Neural cell (in vitro differentiated cells): ENCODE data around the gene RPP30. TPM values are rescaled to one million over a fixed set of nuclear protein-coding genes. Genes with fewer than 3 reads are reported as not detected.

Experiments used
- H2AFZ ChIP-seq: fragments of 200-600, 300-800 bp; sonication (generic), shearing (Covaris generic); 2 replicates; pipeline ENCODE4 v1.6.0; 2014; ENCODE audit warnings: low read depth, mild to moderate bottlenecking, antibody characterized with exemption, low read length, moderate library complexity
- H3F3A ChIP-seq: fragments of 200-600 bp; shearing (Covaris generic); 2 replicates; pipeline ENCODE4 v1.6.1; 2016; ENCODE audit warnings: mild to moderate bottlenecking, moderate library complexity, mixed read lengths, antibody characterized with exemption, low read length; ENCODE audit not compliant: insufficient read depth, poor library complexity, severe bottlenecking
- H3K27ac ChIP-seq: fragments of 200-600, 300-800 bp; sonication (generic), shearing (Covaris generic); 2 replicates; pipeline ENCODE4 v1.5.1; 2014; ENCODE audit warnings: mild to moderate bottlenecking, low read length, moderate library complexity
- H3K27me3 ChIP-seq: fragments of 300-800, 200-600 bp; sonication (generic), shearing (Covaris generic); 2 replicates; pipeline ENCODE4 v1.6.0; 2014; ENCODE audit warnings: mild to moderate bottlenecking, low read depth, low read length, moderate library complexity; ENCODE audit not compliant: insufficient read depth
- H3K36me3 ChIP-seq: fragments of 300-800, 200-600 bp; sonication (generic), shearing (Covaris generic); 2 replicates; pipeline ENCODE4 v1.5.1; 2014; ENCODE audit warnings: mild to moderate bottlenecking, antibody characterized with exemption, low read length, moderate library complexity; ENCODE audit not compliant: insufficient read depth
- H3K4me2 ChIP-seq: fragments of 300-800, 200-600 bp; sonication (generic), shearing (Covaris generic); 2 replicates; pipeline ENCODE4 v1.6.0; 2014; ENCODE audit warnings: mild to moderate bottlenecking, low read length
- H3K4me3 ChIP-seq: fragments of 300-800, 200-600 bp; sonication (generic), shearing (Covaris generic); 2 replicates; pipeline ENCODE4 v1.5.1; 2014; ENCODE audit warnings: mild to moderate bottlenecking, low read length, moderate library complexity
- H3K79me2 ChIP-seq: fragments of 200-600 bp; shearing (Covaris generic); replicated peaks from 2 replicates; pipeline ENCODE4 v1.6.0; 2014; ENCODE audit warnings: mild to moderate bottlenecking, low read length, moderate library complexity; ENCODE audit not compliant: insufficient read depth
- H3K9ac ChIP-seq: fragments of 300-800, 200-600 bp; sonication (generic), shearing (Covaris generic); 2 replicates; pipeline ENCODE4 v1.6.1; 2016; ENCODE audit warnings: mild to moderate bottlenecking, low read length, mixed read lengths
- H3K9me2 ChIP-seq: fragments of 200-600 bp; shearing (Covaris generic); 2 replicates; pipeline ENCODE4 v1.6.1; 2016; ENCODE audit warnings: mild to moderate bottlenecking, low read length, mixed read lengths; ENCODE audit not compliant: insufficient read depth
- H3K9me3 ChIP-seq: fragments of 200-600, 300-800 bp; sonication (generic), shearing (Covaris generic); 2 replicates; pipeline ENCODE4 v1.6.1; 2016; ENCODE audit warnings: mild to moderate bottlenecking, mixed run types, low read length, moderate library complexity, mixed read lengths
- H4K20me1 ChIP-seq: fragments of 200-600 bp; shearing (Covaris generic); 2 replicates; pipeline ENCODE4 v1.6.1; 2016; ENCODE audit warnings: mild to moderate bottlenecking, mixed run types; ENCODE audit not compliant: insufficient read depth
- CTCF ChIP-seq: fragments of 450-650 bp; IDR thresholded peaks from 2 replicates; pipeline ENCODE4 v1.5.1; 2014; ENCODE audit warnings: antibody characterized with exemption, mild to moderate bottlenecking, moderate library complexity; ENCODE audit not compliant: poor library complexity, severe bottlenecking
- EP300 ChIP-seq: fragments of 450-650 bp; conservative IDR thresholded peaks from 2 replicates; pipeline ENCODE4 v1.6.1; 2014; ENCODE audit warnings: antibody characterized with exemption, mild to moderate bottlenecking, moderate library complexity; ENCODE audit not compliant: poor library complexity, severe bottlenecking
- EZH2 ChIP-seq: fragments of 200-600, 300-800 bp; shearing (Covaris generic), sonication (generic); IDR thresholded peaks from 2 replicates; pipeline ENCODE4 v1.6.1; 2014; ENCODE audit warnings: antibody characterized with exemption, low read length, borderline replicate concordance, mild to moderate bottlenecking; ENCODE audit not compliant: insufficient read depth, poor library complexity, severe bottlenecking
- MXI1 ChIP-seq: fragments of 450-650 bp; conservative IDR thresholded peaks from 2 replicates; pipeline ENCODE4 v1.6.1; 2014; ENCODE audit warnings: antibody characterized with exemption, mild to moderate bottlenecking; ENCODE audit not compliant: poor library complexity, severe bottlenecking
- POLR2AphosphoS5 ChIP-seq: IDR thresholded peaks from 2 replicates; pipeline ENCODE4 v1.6.1; 2012
- RAD21 ChIP-seq: fragments of 450-650 bp; conservative IDR thresholded peaks from 2 replicates; pipeline ENCODE4 v1.6.1; 2014; ENCODE audit warnings: antibody characterized with exemption, mild to moderate bottlenecking, moderate library complexity
- SMC3 ChIP-seq: fragments of 450-650 bp; conservative IDR thresholded peaks from 2 replicates; pipeline ENCODE4 v1.6.1; 2014; ENCODE audit warnings: antibody characterized with exemption, mild to moderate bottlenecking, moderate library complexity; ENCODE audit not compliant: poor library complexity
- TAF1 ChIP-seq: IDR thresholded peaks from 2 replicates; pipeline ENCODE4 v1.6.1; 2012; ENCODE audit warnings: low read depth
- polyA plus RNA-seq: library from polyadenylated mRNA; depleted of rRNA; stranded (reverse); fragments of >200 nt; gene quantifications from 2 replicates; pipeline ENCODE4 v1.2.3, GENCODE V29; 2014
- TF ChIP-seq, protein P1 (sequence below): IDR thresholded peaks from 2 replicates; pipeline ENCODE4 v1.6.1; 2012; ENCODE audit warnings: borderline replicate concordance

The RPP30 gene
- polyA plus RNA-seq, 1 donor from 2014 or later = 86.5 TPM

DNA sequence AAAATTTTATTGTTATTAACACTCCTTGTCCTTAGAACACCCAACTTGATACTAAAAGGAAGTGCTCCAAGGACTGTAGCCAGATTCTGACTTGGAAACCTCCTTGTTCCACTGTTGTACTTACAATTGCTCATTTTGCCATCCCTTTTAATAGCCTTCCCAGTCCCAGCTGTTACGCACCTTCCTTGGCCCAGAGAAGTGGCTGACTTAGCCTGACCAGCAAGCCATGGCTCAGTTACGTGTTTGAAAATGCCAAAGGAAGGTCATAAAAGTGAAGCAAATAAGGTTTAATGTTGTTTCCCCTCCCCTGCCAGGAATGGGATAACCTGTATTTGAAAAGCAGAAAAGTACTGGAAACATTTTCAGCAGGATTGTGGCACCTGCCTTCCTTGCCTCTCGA, 52.8 kb downstream of the RPP30 start:
- Histone ChIP-seq H4K20me1 (no peaks in the 10 kb centered on the region), H3K4me3 (no peak overlapping the region)
- TF ChIP-seq EZH2 = no peak

GRCh38 chr10:90925079-90926029, 53.6 kb downstream of the RPP30 start:
- no peak overlapping the region for H2AFZ ChIP-seq
- H3K79me2 ChIP-seq = no peaks in the 10 kb centered on the region
- no peaks in the 10 kb centered on the region for H3K27me3 ChIP-seq
- no peaks in the 10 kb centered on the region for H3K9me2 ChIP-seq
- H3K27ac ChIP-seq = no peak overlapping the region
- no peak overlapping the region for H3K9ac ChIP-seq
- H4K20me1 ChIP-seq = no peaks in the 10 kb centered on the region
- no peak overlapping the region for H3K4me2 ChIP-seq
- H3F3A ChIP-seq = no peaks in the 10 kb centered on the region
- H3K36me3 ChIP-seq = no peaks in the 10 kb centered on the region
- TF ChIP-seq CTCF = no peak
- TF ChIP-seq SMC3 = no peak
- TF ChIP-seq POLR2AphosphoS5 = no peak
- TF ChIP-seq, protein P1, sequence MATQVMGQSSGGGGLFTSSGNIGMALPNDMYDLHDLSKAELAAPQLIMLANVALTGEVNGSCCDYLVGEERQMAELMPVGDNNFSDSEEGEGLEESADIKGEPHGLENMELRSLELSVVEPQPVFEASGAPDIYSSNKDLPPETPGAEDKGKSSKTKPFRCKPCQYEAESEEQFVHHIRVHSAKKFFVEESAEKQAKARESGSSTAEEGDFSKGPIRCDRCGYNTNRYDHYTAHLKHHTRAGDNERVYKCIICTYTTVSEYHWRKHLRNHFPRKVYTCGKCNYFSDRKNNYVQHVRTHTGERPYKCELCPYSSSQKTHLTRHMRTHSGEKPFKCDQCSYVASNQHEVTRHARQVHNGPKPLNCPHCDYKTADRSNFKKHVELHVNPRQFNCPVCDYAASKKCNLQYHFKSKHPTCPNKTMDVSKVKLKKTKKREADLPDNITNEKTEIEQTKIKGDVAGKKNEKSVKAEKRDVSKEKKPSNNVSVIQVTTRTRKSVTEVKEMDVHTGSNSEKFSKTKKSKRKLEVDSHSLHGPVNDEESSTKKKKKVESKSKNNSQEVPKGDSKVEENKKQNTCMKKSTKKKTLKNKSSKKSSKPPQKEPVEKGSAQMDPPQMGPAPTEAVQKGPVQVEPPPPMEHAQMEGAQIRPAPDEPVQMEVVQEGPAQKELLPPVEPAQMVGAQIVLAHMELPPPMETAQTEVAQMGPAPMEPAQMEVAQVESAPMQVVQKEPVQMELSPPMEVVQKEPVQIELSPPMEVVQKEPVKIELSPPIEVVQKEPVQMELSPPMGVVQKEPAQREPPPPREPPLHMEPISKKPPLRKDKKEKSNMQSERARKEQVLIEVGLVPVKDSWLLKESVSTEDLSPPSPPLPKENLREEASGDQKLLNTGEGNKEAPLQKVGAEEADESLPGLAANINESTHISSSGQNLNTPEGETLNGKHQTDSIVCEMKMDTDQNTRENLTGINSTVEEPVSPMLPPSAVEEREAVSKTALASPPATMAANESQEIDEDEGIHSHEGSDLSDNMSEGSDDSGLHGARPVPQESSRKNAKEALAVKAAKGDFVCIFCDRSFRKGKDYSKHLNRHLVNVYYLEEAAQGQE = no peak
- TF ChIP-seq EP300 = no peak
- no peak for TF ChIP-seq RAD21
- no peak for TF ChIP-seq EZH2
- TF ChIP-seq MXI1 = no peak
- TF ChIP-seq TAF1 = no peak
- no peak overlapping the region for H3K4me3 ChIP-seq
- no peaks in the 10 kb centered on the region for H3K9me3 ChIP-seq

More for the DNA sequence above, 52.8 kb downstream of the RPP30 start:
- no peaks in the 10 kb centered on the region for H3K36me3 ChIP-seq
- H3K4me2 ChIP-seq = no peak overlapping the region
- H3K9ac ChIP-seq = no peak overlapping the region
- no peaks in the 10 kb centered on the region for H3K9me3 ChIP-seq
- H3K27me3 ChIP-seq = no peaks in the 10 kb centered on the region
- H3K27ac ChIP-seq = no peak overlapping the region
- no peaks in the 10 kb centered on the region for H3K79me2 ChIP-seq
- H3F3A ChIP-seq = no peaks in the 10 kb centered on the region
- no peak overlapping the region for H2AFZ ChIP-seq
- H3K9me2 ChIP-seq = no peaks in the 10 kb centered on the region
